Naive B cell (primary cell): ENCODE data around the gene PLPP2. TPM values are rescaled to one million over a fixed set of nuclear protein-coding genes. Genes with fewer than 3 reads are reported as not detected.

Experiments used
- ATAC-seq, 2 donors: fragments of 150-1000 bp; cut with Tn5 transposase; 2 replicates each; pipeline ENCODE4 v1.10.0; 2021; ENCODE audit warnings: low read depth in 2 of 2, mild to moderate bottlenecking in 2 of 2, moderate library complexity in 2 of 2
- DNase-seq: peaks from one replicate; pipeline ENCODE4 v3.0.0; 2022
- H3K27ac Mint-ChIP-seq, 6 donors: one replicate each; pipeline ENCODE4 v1.8.0; 2020 to 2022; ENCODE audit warnings: mild to moderate bottlenecking in 6 of 6, mixed read lengths in 6 of 6, moderate library complexity in 5 of 6, inconsistent platforms in 2 of 6
- H3K27me3 Mint-ChIP-seq, 3 donors: one replicate each; pipeline ENCODE4 v1.8.0; 2021 to 2022; ENCODE audit warnings: mixed read lengths in 3 of 3, mild to moderate bottlenecking in 1 of 3
- H3K36me3 Mint-ChIP-seq, 2 donors: one replicate each; pipeline ENCODE4 v1.8.0; 2020 to 2022; ENCODE audit warnings: mixed read lengths in 2 of 2, inconsistent platforms in 1 of 2, mild to moderate bottlenecking in 1 of 2
- H3K4me1 Mint-ChIP-seq, 3 donors: one replicate each; pipeline ENCODE4 v1.8.0; 2020 to 2022; ENCODE audit warnings: mixed read lengths in 3 of 3, inconsistent platforms in 1 of 3, mild to moderate bottlenecking in 1 of 3, moderate library complexity in 1 of 3
- H3K4me3 Mint-ChIP-seq, 8 donors: one replicate each; pipeline ENCODE4 v1.8.0; 2020 to 2022; ENCODE audit warnings: mild to moderate bottlenecking in 8 of 8, mixed read lengths in 8 of 8, moderate library complexity in 8 of 8, inconsistent platforms in 2 of 8
- H3K9me3 Mint-ChIP-seq, 7 donors: one replicate each; pipeline ENCODE4 v1.8.0; 2020 to 2022; ENCODE audit warnings: mixed read lengths in 7 of 7, mild to moderate bottlenecking in 5 of 7, inconsistent platforms in 2 of 7, moderate library complexity in 1 of 7
- polyA plus RNA-seq, 6 donors: library from polyadenylated mRNA; unstranded; fragments of 300-500 nt; fragmentation: Illumina TruSeq; gene quantifications; one replicate each; pipeline ENCODE4 v1.2.3, GENCODE V29; 2021; ENCODE audit warnings: low read depth in 6 of 6

The PLPP2 gene
- polyA plus RNA-seq, 6 donors from 2014 or later, result not detected

GRCh38 chr19:294946-295686 is 3.9 kb upstream of the PLPP2 start:
- Mint-ChIP-seq H3K4me1 (peaks cover 6 to 19% (median 8%) of the 10 kb centered on the region in 3 donors), H3K36me3 (no peaks in the 10 kb centered on the region), H3K27me3 (peaks cover 34 to 51% (median 39%) of the 10 kb centered on the region in 3 donors), H3K9me3 (no peaks in the 10 kb centered on the region), H3K4me3 (peak overlapping the region in 1 of 8 donors; percentile 18), H3K27ac (no peak overlapping the region)
- ATAC-seq (peak; percentile 61 to 69), DNase-seq (no peak)

- DNase-seq (no peak), ATAC-seq (no peak)
- Mint-ChIP-seq H3K4me1 (peaks cover 6 to 19% (median 12%) of the 10 kb centered on the region in 3 donors), H3K27me3 (peaks cover 37 to 58% (median 45%) of the 10 kb centered on the region in 3 donors), H3K27ac (no peak overlapping the region), H3K36me3 (no peaks in the 10 kb centered on the region), H3K4me3 (peak overlapping the region in 3 of 8 donors; percentile 18 to 66 (median 56)), H3K9me3 (no peaks in the 10 kb centered on the region)
These were observed 3.2 kb upstream of the PLPP2 start for GRCh38 chr19:294341-294945.

- Mint-ChIP-seq H3K4me3 (no peak overlapping the region), H3K27me3 (peaks cover 37 to 67% (median 54%) of the 10 kb centered on the region in 3 donors), H3K9me3 (no peaks in the 10 kb centered on the region), H3K4me1 (peaks cover 6 to 19% (median 12%) of the 10 kb centered on the region in 3 donors), H3K27ac (peak overlapping the region in 1 of 6 donors; percentile 20), H3K36me3 (no peaks in the 10 kb centered on the region)
- ATAC-seq (no peak), DNase-seq (no peak)
These were observed 2.4 kb upstream of the PLPP2 start for GRCh38 chr19:293436-294110.

GRCh38 chr19:292951-293350 is 1.7 kb upstream of the PLPP2 start:
- Mint-ChIP-seq H3K4me1 (peaks cover 6 to 19% (median 12%) of the 10 kb centered on the region in 3 donors), H3K27ac (no peak overlapping the region), H3K9me3 (no peaks in the 10 kb centered on the region), H3K36me3 (no peaks in the 10 kb centered on the region), H3K4me3 (no peak overlapping the region), H3K27me3 (peaks cover 37 to 73% (median 60%) of the 10 kb centered on the region in 3 donors)
- ATAC-seq (no peak), DNase-seq (no peak)

GRCh38 chr19:292281-292884 is 1.2 kb upstream of the PLPP2 start:
- Mint-ChIP-seq H3K4me3 (peak overlapping the region in 1 of 8 donors; percentile 16), H3K27me3 (peaks cover 39 to 79% (median 66%) of the 10 kb centered on the region in 3 donors), H3K36me3 (no peaks in the 10 kb centered on the region), H3K9me3 (no peaks in the 10 kb centered on the region), H3K27ac (peak overlapping the region in 1 of 6 donors; percentile 90), H3K4me1 (peaks cover 6 to 19% (median 12%) of the 10 kb centered on the region in 3 donors)
- no peak for ATAC-seq
- DNase-seq, result no peak

GRCh38 chr19:291561-292280 is 518 bp upstream of the PLPP2 start:
- H3K4me3 Mint-ChIP-seq, result peak overlapping the region in 1 of 8 donors; percentile 16
- H3K9me3 Mint-ChIP-seq, result no peaks in the 10 kb centered on the region
- peaks cover 45 to 82% (median 70%) of the 10 kb centered on the region in 3 donors for H3K27me3 Mint-ChIP-seq
- peaks cover 6 to 19% (median 12%) of the 10 kb centered on the region in 3 donors for H3K4me1 Mint-ChIP-seq
- H3K27ac Mint-ChIP-seq, result no peak overlapping the region
- ATAC-seq (no peak), DNase-seq (no peak)
- H3K36me3 Mint-ChIP-seq, result no peaks in the 10 kb centered on the region

- peaks cover 35 to 71% (median 61%) of the 10 kb centered on the region in 3 donors for H3K27me3 Mint-ChIP-seq
- peaks cover 6 to 19% (median 12%) of the 10 kb centered on the region in 3 donors for H3K4me1 Mint-ChIP-seq
- H3K36me3 Mint-ChIP-seq, result no peaks in the 10 kb centered on the region
- H3K9me3 Mint-ChIP-seq, result no peaks in the 10 kb centered on the region
- no peak for ATAC-seq
- no peak overlapping the region for H3K27ac Mint-ChIP-seq
- peak overlapping the region in 5 of 8 donors; percentile 40 to 68 (median 49) for H3K4me3 Mint-ChIP-seq
- DNase-seq, result no peak
These were observed 714 bp downstream of the PLPP2 start for GRCh38 chr19:290372-291005.

GRCh38 chr19:289651-290371 is 1.4 kb downstream of the PLPP2 start:
- H3K27me3 Mint-ChIP-seq, result peaks cover 33 to 65% (median 58%) of the 10 kb centered on the region in 3 donors
- H3K9me3 Mint-ChIP-seq, result no peaks in the 10 kb centered on the region
- H3K4me1 Mint-ChIP-seq, result peaks cover 5 to 18% (median 11%) of the 10 kb centered on the region in 3 donors
- peak overlapping the region in 4 of 8 donors; percentile 40 to 65 (median 47) for H3K4me3 Mint-ChIP-seq
- peak; percentile 21 to 38 for ATAC-seq
- no peak for DNase-seq
- H3K36me3 Mint-ChIP-seq, result no peaks in the 10 kb centered on the region
- no peak overlapping the region for H3K27ac Mint-ChIP-seq

- Mint-ChIP-seq H3K27me3 (peaks cover 27 to 56% (median 49%) of the 10 kb centered on the region in 3 donors), H3K36me3 (no peaks in the 10 kb centered on the region), H3K9me3 (no peaks in the 10 kb centered on the region), H3K4me3 (peak overlapping the region in 3 of 8 donors; percentile 16 to 68 (median 65)), H3K27ac (no peak overlapping the region), H3K4me1 (peaks cover 0 to 10% (median 4%) of the 10 kb centered on the region in 3 donors)
- DNase-seq, result no peak
- ATAC-seq, result no peak
These were observed 2.3 kb downstream of the PLPP2 start for GRCh38 chr19:288911-289310.

- ATAC-seq (no peak), DNase-seq (no peak)
- Mint-ChIP-seq H3K9me3 (no peaks in the 10 kb centered on the region), H3K36me3 (no peaks in the 10 kb centered on the region), H3K4me1 (peaks cover 0 to 4% (median 3%) of the 10 kb centered on the region in 3 donors), H3K27ac (no peak overlapping the region), H3K27me3 (peaks cover 23 to 41% (median 39%) of the 10 kb centered on the region in 3 donors), H3K4me3 (no peak overlapping the region)
These were observed 3.8 kb downstream of the PLPP2 start for GRCh38 chr19:287381-287871.

- no peaks in the 10 kb centered on the region for H3K4me1 Mint-ChIP-seq
- H3K36me3 Mint-ChIP-seq, result no peaks in the 10 kb centered on the region
- H3K9me3 Mint-ChIP-seq, result peaks cover 0 to 1% (median 0%) of the 10 kb centered on the region in 7 donors
- DNase-seq (no peak), ATAC-seq (no peak)
- H3K27me3 Mint-ChIP-seq, result peaks cover 26 to 38% (median 36%) of the 10 kb centered on the region in 3 donors
- no peak overlapping the region for H3K4me3 Mint-ChIP-seq
- no peak overlapping the region for H3K27ac Mint-ChIP-seq
These were observed 7.8 kb downstream of the PLPP2 start for GRCh38 chr19:283395-283794.
